Measurements from ENCODE around the gene DIP2B.
"Not testable (repeated sequence)": the region's sequence is repeated elsewhere in the genome, so short reads cannot be mapped to it uniquely, and the experiment has no call there.

Gene DIP2B

GRCh38 chr12:50541139-50541538 is 36.4 kb downstream of the DIP2B start:
- DNase-seq (ENCODE audit: low read depth), result no peak
- no peak overlapping the region for H3K4me3 ChIP-seq (ENCODE audit: low read length)
- TF ChIP-seq CTCF (conservative IDR thresholded peaks at IDR 0.05; ENCODE audit: low read length), result no peak

GRCh38 chr12:50542448-50542847 is 37.7 kb downstream of the DIP2B start:
- no peak overlapping the region for H3K4me3 ChIP-seq (ENCODE audit: low read length)
- no peak for TF ChIP-seq CTCF (conservative IDR thresholded peaks at IDR 0.05; ENCODE audit: low read length)
- peak; percentile 39 for DNase-seq (ENCODE audit: low read depth)

- DNase-seq (ENCODE audit: low read depth); H3K4me3 ChIP-seq (ENCODE audit: low read length): not testable (repeated sequence)
Measured at GRCh38 chr12:50543188-50543587, 38.4 kb downstream of the DIP2B start.

- DNase-seq (ENCODE audit: low read depth), result no peak
- no peak for TF ChIP-seq CTCF (conservative IDR thresholded peaks at IDR 0.05; ENCODE audit: low read length)
- H3K4me3 ChIP-seq (ENCODE audit: low read length), result no peak overlapping the region
Measured at GRCh38 chr12:50545213-50545612, 40.4 kb downstream of the DIP2B start.

- TF ChIP-seq CTCF (conservative IDR thresholded peaks at IDR 0.05; ENCODE audit: low read length), result no peak
- peak; percentile 28 for DNase-seq (ENCODE audit: low read depth)
- H3K4me3 ChIP-seq (ENCODE audit: low read length), result no peak overlapping the region
Measured at GRCh38 chr12:50545786-50546185, 41.0 kb downstream of the DIP2B start.

DNA sequence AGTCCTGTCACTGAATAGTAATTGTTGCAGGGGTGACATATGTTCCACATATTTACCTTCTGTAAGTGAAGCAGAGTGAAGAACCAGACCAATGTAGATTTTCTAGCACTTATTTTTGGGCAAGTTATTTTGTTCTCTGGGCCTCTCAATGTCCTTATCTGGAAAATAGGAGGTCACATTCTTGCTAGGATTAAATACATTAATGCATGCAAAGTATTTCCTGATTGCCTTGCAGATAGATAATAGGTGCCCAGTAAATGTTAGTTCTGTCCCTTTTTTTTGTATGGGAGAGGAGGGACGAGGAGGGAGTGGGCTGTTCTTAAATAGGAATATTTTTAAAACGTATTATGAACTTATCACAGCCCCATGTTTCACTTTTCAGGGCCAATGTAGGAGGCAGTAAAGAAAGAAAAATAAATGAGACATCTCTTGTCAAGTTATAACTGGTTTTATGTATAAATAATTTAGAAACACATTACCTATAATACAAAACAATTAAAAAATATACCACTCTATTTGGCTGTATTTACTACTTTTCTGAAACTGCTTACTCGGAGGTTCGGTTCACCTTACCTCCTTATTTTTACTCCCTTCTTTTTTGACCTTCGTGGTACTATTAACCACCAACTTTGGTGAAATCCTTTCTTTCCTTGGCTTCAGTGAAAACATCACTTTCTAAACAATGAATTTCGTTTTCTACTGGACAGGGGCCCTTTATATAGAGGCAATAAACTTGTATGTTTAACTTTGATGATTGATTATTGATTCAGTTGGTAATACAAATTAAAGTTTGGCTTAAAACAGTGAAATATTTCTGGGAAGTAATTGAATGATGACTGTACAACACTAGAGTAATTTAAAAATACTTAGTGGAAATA is 41.9 kb downstream of the DIP2B start:
- DNase-seq (ENCODE audit: low read depth), result peak; percentile 18
- TF ChIP-seq CTCF (conservative IDR thresholded peaks at IDR 0.05; ENCODE audit: low read length), result no peak
- H3K4me3 ChIP-seq (ENCODE audit: low read length), result no peak overlapping the region

GRCh38 chr12:50547742-50548141 is 43.0 kb downstream of the DIP2B start:
- no peak overlapping the region for H3K4me3 ChIP-seq (ENCODE audit: low read length)
- no peak for TF ChIP-seq CTCF (conservative IDR thresholded peaks at IDR 0.05; ENCODE audit: low read length)
- no peak for DNase-seq (ENCODE audit: low read depth)

Data from AG10803 (cell line).